Cardiac fibroblast (primary cell): ENCODE results near the gene MAP2.
A peak's percentile ranks its signal among the peaks of the same experiment; 100 is the strongest.

Source experiments
- DNase-seq, 2 donors: peaks; one replicate each; pipeline versions ENCODE4 v3.0.0 to v3.0.0-alpha.2; 2010; ENCODE audit warnings: low read depth in 2 of 2
- H3K4me3 ChIP-seq, 2 donors: replicated peaks in 1 of 2; 1 replicate in 1 of 2; 2 replicates in 1 of 2; pipeline ENCODE4 v1.5.1; 2011; ENCODE audit warnings: low read depth in 2 of 2, low read length in 2 of 2, mild to moderate bottlenecking in 2 of 2, moderate library complexity in 1 of 2
- CTCF ChIP-seq: IDR thresholded peaks from one replicate; pipeline ENCODE4 v1.5.1; 2011; ENCODE audit warnings: low read depth, mild to moderate bottlenecking, low read length, inconsistent platforms

Gene MAP2

GRCh38 chr2:209423562-209424198 lies at the start of gene MAP2:
TSS of gene MAP2 (plus strand) at chr2:209424047. CDS start at chr2:209653171, 229,124 bp downstream.
- peak; percentile 44 for TF ChIP-seq CTCF
- H3K4me3 ChIP-seq, result peak within 1 kb of the TSS; percentile 65 to 81
- DNase-seq, result peak; percentile 79 to 91

- H3K4me3 ChIP-seq, result no peak overlapping the region
- no peak for TF ChIP-seq CTCF
- no peak for DNase-seq
These were observed 47.2 kb upstream of the MAP2 start for GRCh38 chr2:209376686-209377085.

GRCh38 chr2:209380293-209380692 lies 43.6 kb upstream of the MAP2 start:
- DNase-seq, result no peak
- TF ChIP-seq CTCF, result no peak
- no peak overlapping the region for H3K4me3 ChIP-seq

- no peak for DNase-seq
- H3K4me3 ChIP-seq, result no peak overlapping the region
- no peak for TF ChIP-seq CTCF
These were observed 42.8 kb upstream of the MAP2 start for GRCh38 chr2:209381091-209381490.

GRCh38 chr2:209382775-209383174 lies 41.1 kb upstream of the MAP2 start:
- H3K4me3 ChIP-seq, result no peak overlapping the region
- DNase-seq, result no peak
- TF ChIP-seq CTCF, result no peak

- TF ChIP-seq CTCF, result no peak
- no peak overlapping the region for H3K4me3 ChIP-seq
- DNase-seq, result peak; percentile 69 to 92
These were observed 40.6 kb upstream of the MAP2 start for GRCh38 chr2:209383212-209383611.

- no peak for TF ChIP-seq CTCF
- DNase-seq, result no peak
- no peak overlapping the region for H3K4me3 ChIP-seq
These were observed 36.5 kb upstream of the MAP2 start for GRCh38 chr2:209387389-209387788.
